ENCODE data around the gene DCHS2. TPM values are rescaled to one million over a fixed set of nuclear protein-coding genes. Genes with fewer than 3 reads are reported as not detected.

Gene DCHS2
- total RNA-seq, 6 experiments from 2014 or later: not detected

- TF ChIP-seq CTCF (IDR thresholded peaks at IDR 0.05): no peak
- Mint-ChIP-seq H3K27ac (no peak overlapping the region), H3K4me3 (no peak overlapping the region)
Measured at GRCh38 chr4:154406018-154406795, 85.4 kb downstream of the DCHS2 start.

GRCh38 chr4:154399259-154399974 lies 92.2 kb downstream of the DCHS2 start:
- Mint-ChIP-seq H3K36me3 (ENCODE audit: low read depth) (no peaks in the 10 kb centered on the region), H3K4me3 (peak overlapping the region; percentile 66; the same call in 1 of the 2 replicates), H3K27me3 (ENCODE audit: insufficient read depth) (no peaks in the 10 kb centered on the region; the same call in 1 of the 2 replicates), H3K9me3 (peaks cover 11% of the 10 kb centered on the region; the same call in 1 of the 2 replicates), H3K4me1 (ENCODE audit: low read depth) (no peaks in the 10 kb centered on the region), H3K27ac (no peak overlapping the region)
- peak; percentile 43; the same call in 1 of the 2 replicates for TF ChIP-seq CTCF (IDR thresholded peaks at IDR 0.05)
- no peak for DNase-seq

More at GRCh38 chr4:154406018-154406795, 85.4 kb downstream of the DCHS2 start:
- Mint-ChIP-seq H3K27me3 (ENCODE audit: insufficient read depth) (no peaks in the 10 kb centered on the region; the same call in none of the 2 replicates), H3K36me3 (ENCODE audit: low read depth) (no peaks in the 10 kb centered on the region), H3K4me1 (ENCODE audit: low read depth) (no peaks in the 10 kb centered on the region), H3K9me3 (peaks cover 32% of the 10 kb centered on the region)
- no peak for DNase-seq

- DNase-seq: no peak
- no peak for TF ChIP-seq CTCF (IDR thresholded peaks at IDR 0.05)
- no peaks in the 10 kb centered on the region for H3K4me1 Mint-ChIP-seq (ENCODE audit: low read depth)
- no peak overlapping the region for H3K27ac Mint-ChIP-seq
- peaks cover 2% of the 10 kb centered on the region for H3K27me3 Mint-ChIP-seq (ENCODE audit: insufficient read depth)
- peaks cover 27% of the 10 kb centered on the region for H3K9me3 Mint-ChIP-seq
- H3K36me3 Mint-ChIP-seq (ENCODE audit: low read depth): no peaks in the 10 kb centered on the region
- no peak overlapping the region for H3K4me3 Mint-ChIP-seq
Measured at GRCh38 chr4:154390324-154390723, 101.3 kb downstream of the DCHS2 start.

- Mint-ChIP-seq H3K4me1 (ENCODE audit: low read depth) (no peaks in the 10 kb centered on the region), H3K4me3 (no peak overlapping the region), H3K27me3 (ENCODE audit: insufficient read depth) (peaks cover 2% of the 10 kb centered on the region), H3K27ac (no peak overlapping the region), H3K9me3 (peaks cover 25% of the 10 kb centered on the region), H3K36me3 (ENCODE audit: low read depth) (no peaks in the 10 kb centered on the region)
- no peak for TF ChIP-seq CTCF (IDR thresholded peaks at IDR 0.05)
- DNase-seq: no peak
Measured at GRCh38 chr4:154389148-154389547, 102.5 kb downstream of the DCHS2 start.

- Mint-ChIP-seq H3K4me1 (ENCODE audit: low read depth) (no peaks in the 10 kb centered on the region), H3K36me3 (ENCODE audit: low read depth) (no peaks in the 10 kb centered on the region), H3K27me3 (ENCODE audit: insufficient read depth) (no peaks in the 10 kb centered on the region; the same call in 1 of the 2 replicates), H3K27ac (no peak overlapping the region), H3K9me3 (peaks cover 31% of the 10 kb centered on the region), H3K4me3 (no peak overlapping the region)
- TF ChIP-seq CTCF (IDR thresholded peaks at IDR 0.05): no peak
- DNase-seq: no peak
Measured at GRCh38 chr4:154384012-154384411, 107.6 kb downstream of the DCHS2 start.
